Tibial nerve (tissue), 4 donors: Measurements from ENCODE around the gene DPH2.

ENCODE experiments used
- EP300 ChIP-seq, 2 donors: sonication (generic); formaldehyde crosslinking; IDR thresholded peaks; one replicate each; pipeline ENCODE4 v1.6.1; 2017; ENCODE audit warnings: antibody characterized with exemption in 2 of 2, mild to moderate bottlenecking in 1 of 2
- POLR2A ChIP-seq, 2 donors: fragments of 450-650 bp; IDR thresholded peaks; one replicate each; pipeline ENCODE4 v1.6.1; 2017; ENCODE audit warnings: antibody characterized with exemption in 2 of 2, mild to moderate bottlenecking in 2 of 2, moderate library complexity in 2 of 2
- TF ChIP-seq, protein P1 (sequence below), 5 experiments: fragments of 200-600 bp in 3 of 5; fragments of 450-650 bp in 2 of 5; sonication (generic) in 3 of 5; IDR thresholded peaks; one replicate each; pipeline ENCODE4 v1.5.1; 2016 to 2019; ENCODE audit warnings: antibody characterized with exemption in 5 of 5, mild to moderate bottlenecking in 3 of 5, moderate library complexity in 2 of 5

DNA sequence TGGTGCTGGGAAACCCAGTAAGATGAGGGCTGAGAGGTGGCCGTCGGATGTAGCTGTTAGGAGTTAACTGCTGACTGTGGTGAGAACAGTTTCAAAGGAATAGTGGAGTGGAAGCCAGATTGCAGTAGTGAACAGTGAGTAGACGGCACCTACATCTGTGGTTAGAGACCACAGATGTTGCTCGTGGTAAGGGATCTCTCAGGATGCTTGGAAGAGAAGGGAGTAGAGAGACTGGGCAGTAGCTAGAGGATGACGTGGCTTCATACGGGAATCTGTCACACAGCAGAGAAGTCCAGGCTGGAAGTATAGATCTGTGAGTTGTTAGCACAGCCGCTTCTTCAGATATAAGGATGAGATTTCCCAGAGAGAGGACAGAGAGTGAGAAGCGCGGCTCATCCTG lies 44.0 kb upstream of the DPH2 start:
- TF ChIP-seq, protein P1, sequence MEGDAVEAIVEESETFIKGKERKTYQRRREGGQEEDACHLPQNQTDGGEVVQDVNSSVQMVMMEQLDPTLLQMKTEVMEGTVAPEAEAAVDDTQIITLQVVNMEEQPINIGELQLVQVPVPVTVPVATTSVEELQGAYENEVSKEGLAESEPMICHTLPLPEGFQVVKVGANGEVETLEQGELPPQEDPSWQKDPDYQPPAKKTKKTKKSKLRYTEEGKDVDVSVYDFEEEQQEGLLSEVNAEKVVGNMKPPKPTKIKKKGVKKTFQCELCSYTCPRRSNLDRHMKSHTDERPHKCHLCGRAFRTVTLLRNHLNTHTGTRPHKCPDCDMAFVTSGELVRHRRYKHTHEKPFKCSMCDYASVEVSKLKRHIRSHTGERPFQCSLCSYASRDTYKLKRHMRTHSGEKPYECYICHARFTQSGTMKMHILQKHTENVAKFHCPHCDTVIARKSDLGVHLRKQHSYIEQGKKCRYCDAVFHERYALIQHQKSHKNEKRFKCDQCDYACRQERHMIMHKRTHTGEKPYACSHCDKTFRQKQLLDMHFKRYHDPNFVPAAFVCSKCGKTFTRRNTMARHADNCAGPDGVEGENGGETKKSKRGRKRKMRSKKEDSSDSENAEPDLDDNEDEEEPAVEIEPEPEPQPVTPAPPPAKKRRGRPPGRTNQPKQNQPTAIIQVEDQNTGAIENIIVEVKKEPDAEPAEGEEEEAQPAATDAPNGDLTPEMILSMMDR (IDR thresholded peaks at IDR 0.05): no peak
- TF ChIP-seq EP300 (IDR thresholded peaks at IDR 0.05): no peak
- TF ChIP-seq POLR2A (IDR thresholded peaks at IDR 0.05): no peak
